ENCODE results near the gene UBE2I.

Gene UBE2I

DNA sequence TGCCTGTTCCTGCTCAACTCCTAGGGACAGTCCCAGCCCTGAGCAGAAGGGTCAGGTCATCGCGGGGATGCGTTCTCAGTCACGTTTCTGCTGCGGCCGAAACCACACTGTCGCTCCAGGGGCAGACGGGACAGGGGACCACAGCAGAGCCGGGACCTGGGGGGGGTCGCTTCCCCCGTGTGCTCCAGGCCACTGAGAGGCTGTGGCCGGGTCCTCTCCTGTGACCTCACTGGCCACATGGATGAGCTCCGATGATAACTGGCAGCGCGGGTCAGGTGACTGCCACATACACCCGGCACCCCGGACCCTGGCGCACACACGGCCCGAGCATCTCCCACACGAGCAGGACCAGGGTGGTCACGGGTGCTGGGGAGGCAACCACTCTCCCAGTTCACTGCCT, 55.1 kb downstream of the UBE2I start:
- no peak for DNase-seq

DNA sequence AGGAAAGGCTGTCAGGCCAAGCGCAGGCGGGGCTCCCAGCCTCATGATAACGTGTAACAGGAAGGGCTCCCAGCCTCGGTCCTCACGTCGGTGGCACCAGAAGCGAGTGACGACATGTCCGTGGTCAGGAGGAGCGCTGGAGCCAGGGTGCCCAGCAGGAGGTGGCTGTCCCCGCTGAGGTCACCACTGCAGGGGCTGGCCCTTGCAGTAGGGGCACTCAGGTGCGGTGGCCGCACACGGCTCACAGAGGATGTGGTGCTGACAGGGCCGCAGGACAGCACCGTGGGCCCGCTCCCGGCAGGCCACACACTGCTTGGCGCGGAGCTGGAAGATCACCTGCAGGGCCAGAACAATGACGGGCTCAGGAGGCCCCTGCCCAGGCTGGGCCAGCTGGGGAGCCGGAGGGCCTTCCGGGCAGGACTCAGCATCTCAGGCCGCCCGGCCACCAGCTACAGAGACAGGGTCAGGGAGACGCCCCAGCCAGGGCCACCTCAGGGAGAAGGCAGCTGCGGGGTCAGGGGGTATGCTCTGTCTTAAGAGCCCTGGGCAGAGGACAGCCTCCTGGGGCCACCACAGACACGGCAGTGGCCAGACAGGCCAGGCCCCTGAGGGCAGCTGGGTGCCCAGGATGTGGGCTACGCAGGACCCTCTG, 56.8 kb downstream of the UBE2I start:
- no peak for DNase-seq

DNA sequence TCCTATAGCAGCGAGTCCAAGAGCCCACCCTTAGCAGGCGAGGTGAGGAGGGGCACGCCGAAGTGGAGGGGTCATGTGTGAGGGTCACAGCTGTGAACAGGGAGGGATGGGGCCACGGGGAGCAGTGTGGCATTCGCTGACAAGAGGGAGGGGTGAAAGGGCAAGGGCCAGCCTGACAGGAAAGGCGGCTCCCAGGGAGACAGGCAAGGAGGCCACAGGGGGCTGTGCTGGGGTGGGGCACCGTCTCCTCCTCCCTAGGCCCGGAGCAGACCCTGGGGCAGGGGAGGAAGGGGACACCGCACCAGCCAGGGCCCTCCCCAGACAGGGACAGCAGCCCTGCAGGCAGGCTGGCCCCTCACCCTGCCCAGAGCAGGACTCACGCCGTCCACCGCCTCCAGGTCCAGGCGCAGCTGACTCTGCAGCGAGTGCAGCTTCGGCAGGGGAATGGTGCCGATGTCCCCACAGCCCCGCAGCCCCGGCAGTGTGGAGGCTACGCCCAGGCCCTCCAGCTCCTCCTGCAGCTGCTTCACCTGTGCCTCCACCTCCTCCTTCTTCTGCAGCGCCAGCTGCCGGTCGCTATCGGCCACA, 57.4 kb downstream of the UBE2I start:
- no peak for DNase-seq

DNA sequence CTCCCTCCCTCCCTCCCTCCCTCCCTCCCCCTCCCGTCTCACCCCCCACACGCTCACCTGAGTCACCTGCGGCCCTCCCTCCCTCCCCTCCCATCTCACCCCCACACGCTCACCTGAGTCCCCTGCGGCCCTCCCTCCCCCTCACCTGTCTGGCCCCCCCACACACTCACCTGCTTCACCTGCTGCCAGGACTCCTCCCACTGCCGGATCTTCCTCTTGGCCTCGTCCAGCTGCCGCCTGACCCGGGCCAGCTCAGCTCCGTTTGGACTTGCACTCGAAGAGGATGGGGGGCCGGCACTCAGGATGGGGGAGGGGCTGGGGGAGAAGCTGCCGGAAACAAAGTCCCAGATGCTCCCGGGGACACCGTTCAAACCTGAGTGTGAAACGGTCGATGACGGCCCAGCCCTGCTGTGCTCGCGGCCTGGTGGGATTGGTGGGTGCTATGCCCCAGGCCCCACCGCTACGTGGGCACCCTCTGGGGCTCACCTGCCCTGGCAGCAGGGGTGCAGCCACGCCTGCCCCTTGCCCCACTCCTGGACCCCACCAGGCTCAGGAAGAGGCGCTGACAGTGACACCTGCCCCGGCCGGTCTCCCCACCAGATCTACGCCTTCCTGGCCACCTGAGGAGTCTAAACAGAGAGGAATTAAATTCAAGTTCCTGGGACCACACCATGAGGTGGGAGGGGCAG, 58.2 kb downstream of the UBE2I start:
- DNase-seq: no peak

DNA sequence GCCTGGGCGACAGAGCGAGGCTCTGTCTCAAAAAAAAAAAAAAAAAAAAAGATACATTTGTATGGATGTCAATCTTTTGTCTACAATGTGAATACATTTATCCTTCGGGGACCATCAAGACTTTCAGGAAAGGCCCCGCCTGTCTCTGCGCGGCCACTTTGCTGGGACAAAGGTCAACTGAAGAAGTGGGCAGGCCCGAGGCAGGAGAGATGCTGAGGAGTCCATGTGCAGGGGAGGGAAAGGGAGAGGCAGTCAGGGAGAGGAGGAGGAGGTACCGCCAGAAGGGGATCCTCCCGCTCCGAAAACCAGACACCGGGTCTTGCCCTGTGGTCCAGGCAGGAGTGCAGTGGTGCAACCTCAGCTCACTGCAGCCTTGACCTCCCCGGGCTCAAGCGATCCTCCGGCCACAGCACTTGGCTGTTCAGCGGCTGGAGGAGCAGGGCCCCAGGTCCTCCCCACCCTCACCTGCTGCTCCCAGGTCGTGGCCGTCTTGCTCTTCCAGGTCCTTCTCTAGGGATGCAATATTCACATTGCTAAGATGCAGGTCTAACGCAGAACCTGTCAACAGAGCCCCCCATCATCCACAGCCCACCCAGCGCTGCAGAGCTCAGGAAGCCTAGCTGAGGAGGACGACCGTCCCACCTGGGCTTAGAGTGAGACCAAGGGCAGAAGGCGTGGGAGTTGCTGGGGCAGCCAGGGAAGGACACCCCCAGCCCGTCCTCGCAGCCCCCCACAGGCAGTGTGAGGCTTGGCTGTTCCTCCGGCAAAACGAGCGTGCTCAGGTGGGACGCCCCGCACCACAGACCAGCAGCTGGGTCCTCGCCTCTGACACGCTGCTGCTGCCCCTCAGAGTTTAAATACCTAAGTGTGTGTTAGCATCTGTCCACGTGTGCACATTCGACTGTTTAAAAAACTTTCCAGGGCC, 61.9 kb downstream of the UBE2I start:
- DNase-seq: no peak

DNA sequence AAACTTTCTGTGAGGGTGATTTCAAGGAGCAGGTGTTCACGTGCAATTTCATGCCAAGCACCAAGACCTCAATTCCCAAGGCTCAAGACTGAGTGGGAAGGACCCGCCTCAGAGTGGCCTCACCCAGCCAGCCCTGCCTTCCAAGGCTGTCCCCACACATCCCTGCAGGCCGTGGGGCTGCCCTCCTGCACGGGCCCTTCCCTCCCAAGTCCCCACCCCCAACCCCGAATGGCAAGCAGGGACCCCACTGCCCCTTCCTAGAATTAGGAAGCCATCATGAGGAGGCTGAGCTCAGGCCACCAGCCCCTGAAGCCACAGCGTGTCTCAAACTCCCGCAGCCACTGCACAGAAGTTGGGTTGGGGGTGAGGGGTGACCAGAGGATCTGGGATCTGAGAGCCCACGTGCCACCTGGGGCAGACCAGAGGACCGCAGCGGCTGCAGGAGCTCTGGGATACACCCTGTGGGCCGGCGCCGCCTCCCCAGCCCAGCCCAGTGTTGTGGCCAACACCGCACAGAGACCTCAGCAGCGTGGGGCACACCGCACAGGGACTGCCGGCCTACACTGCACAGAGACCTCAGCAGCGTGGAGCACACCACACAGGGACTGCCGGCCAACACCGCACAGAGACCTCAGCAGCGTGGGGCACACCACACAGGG, 63.0 kb downstream of the UBE2I start:
- no peak for DNase-seq

DNA sequence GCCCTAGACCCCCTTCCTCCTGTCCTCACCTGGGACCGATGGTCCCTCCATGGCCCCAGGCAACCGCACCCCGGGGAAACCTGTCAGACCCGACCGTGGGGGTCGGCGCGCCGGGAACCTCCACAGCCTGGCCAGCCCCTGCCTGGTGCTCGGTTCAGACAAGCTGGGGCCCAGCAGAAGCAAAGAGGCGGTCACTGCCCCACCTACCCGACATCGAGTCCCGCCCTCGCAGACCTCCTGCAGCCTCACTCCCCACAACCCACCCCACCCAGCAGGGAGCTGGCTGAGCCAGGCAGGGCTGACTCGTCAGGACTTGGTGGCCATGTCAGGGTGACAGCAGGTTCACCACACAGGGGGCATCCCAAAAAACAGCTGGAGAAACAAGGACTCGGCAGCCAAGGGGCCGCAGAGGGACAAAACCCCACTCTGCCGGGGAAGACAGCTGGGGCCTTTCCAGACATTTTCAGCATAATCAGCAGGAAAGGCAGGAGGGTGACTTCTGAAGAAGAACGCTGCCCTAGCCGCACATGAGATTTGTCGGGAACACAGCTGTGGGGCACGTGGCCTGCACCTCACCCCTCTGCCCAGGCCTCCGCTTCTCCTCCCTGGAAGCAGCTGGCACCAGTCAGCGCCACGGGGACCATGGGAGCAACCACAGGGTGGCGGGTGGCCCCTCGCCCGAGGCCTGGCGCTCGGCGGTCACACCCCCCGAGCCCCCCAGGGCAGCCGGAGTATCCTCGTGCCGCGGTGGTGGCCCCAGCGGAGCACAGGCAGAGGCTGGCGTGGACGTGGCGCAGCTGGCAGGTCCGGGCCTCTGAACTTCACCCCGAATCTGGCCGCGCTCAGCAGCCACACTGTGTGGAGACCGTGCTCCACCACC, 65.2 kb downstream of the UBE2I start:
- no peak for DNase-seq

DNA sequence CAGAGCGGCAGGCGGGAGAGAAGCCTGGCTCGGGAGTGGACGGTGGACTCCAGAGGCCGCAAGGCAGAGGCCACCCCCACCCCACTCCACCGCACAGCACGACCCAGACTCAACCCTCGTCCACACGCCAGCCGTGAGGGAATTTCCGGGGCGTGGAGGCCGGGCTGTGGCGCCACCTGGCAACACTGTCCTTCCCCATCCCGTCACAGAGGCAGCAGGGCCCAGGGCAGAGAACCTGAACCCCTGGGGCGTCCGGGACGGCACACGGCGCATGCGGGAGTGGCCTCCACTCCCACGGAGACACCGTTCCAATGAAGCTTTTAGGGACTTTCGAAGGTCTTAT, 65.8 kb downstream of the UBE2I start:
- no peak for DNase-seq

DNA sequence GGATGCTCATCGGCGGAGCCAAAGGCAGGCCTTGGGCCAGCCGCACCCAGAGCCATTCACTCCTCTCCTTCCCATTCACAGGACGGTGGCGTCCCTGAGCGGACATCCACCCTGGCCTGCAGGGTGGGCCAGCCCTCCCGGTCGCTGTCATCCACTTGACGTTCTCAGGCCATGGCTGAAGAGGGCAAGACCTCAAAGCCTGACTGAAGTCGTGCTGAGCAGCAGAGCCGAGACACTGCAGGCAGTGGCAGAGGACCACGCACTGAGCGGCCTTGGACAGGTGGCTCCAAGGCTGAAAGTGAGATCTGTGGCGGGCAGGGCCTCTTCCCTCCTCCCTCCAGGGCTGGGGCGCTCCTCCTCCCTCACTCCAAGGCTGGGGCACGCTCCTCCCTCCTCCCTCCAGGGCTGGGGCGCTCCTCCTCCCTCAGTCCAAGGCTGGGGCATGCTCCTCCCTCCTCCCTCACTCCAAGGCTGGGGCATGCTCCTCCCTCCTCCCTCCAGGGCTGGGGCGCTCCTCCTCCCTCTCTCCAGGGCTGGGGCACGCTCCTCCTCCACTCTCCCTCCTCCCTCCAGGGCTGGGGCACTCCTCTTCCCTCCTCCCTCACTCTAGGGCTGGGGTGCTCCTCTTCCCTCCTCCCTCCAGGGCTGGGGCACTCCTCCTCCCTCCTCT, 66.4 kb downstream of the UBE2I start:
- no peak for DNase-seq

Measured in NCI-H82 (cell line).